B cell (primary cell): ENCODE measurements around the gene IMMP2L.

Source experiments
- CTCF ChIP-seq: fragments of 200-600 bp; IDR thresholded peaks from one replicate; pipeline ENCODE4 v1.8.0; 2022; ENCODE audit warnings: antibody characterized with exemption, mild to moderate bottlenecking
- EZH2 ChIP-seq: IDR thresholded peaks from 2 replicates; pipeline ENCODE4 v1.6.1; 2012; ENCODE audit warnings: borderline replicate concordance, low read depth, mild to moderate bottlenecking, moderate library complexity, low read length; ENCODE audit not compliant: insufficient read depth, poor library complexity, severe bottlenecking

GRCh38 chr7:111092406-111093236 is 469.7 kb downstream of the IMMP2L start:
- TF ChIP-seq CTCF (no peak), EZH2 (no peak)
